Renal cortex interstitium (tissue), 11 donors: ENCODE measurements around the gene MEI1. TPM values are rescaled to one million over a fixed set of nuclear protein-coding genes. Genes with fewer than 3 reads are reported as not detected.
"Not testable (repeated sequence)": the region's sequence is repeated elsewhere in the genome, so short reads cannot be mapped to it uniquely, and the experiment has no call there.

Experiments used
- DNase-seq, 11 donors: peaks; one replicate each; pipeline ENCODE4 v3.0.0-alpha.2; 2013; ENCODE audit warnings: low read depth in 9 of 11, low spot score in 4 of 11; ENCODE audit errors: extremely low read depth in 1 of 11
- polyA plus RNA-seq, 3 donors: library from polyadenylated mRNA; unstranded; fragments of 120-200 nt; gene quantifications; one replicate each; pipeline ENCODE4 v1.2.1, GENCODE V29; 2013; ENCODE audit not compliant: insufficient read length in 3 of 3

MEI1 gene
- polyA plus RNA-seq, 3 donors, result 2.2 to 2.6 (median 2.5) TPM

DNA sequence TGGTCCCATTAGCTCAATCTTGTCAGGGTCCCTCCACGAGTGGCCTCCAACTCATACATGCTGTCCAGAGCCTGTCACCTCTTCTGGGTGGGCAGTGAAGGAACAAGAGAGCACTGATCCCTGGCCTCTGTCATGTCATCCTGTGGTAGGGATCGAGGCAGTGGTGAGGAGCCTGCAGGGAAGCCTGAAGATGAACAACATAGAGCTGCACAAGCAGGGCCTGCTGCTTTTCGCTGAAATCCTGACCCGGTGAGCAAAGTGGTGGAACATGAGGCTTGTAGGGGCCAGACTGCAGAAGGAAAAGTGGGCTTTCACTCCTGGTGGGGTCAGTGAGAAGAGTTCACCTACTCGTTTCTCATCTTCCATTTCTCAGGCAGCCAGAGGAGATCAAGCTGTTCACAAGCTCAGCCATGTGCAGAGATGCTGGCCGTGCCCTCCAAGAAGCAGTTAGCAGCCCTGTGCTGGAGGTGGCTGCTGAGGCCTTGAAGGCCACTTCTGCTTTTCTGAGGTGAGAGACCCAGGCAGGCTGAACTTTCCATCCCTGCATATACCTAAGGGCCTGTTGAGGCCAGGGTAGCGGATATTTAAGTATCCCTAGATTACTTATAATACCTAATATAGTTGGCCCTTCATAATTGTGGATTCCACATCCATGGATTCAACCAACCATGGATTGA is 32.9 kb downstream of the MEI1 start:
- DNase-seq, result no peak

DNA sequence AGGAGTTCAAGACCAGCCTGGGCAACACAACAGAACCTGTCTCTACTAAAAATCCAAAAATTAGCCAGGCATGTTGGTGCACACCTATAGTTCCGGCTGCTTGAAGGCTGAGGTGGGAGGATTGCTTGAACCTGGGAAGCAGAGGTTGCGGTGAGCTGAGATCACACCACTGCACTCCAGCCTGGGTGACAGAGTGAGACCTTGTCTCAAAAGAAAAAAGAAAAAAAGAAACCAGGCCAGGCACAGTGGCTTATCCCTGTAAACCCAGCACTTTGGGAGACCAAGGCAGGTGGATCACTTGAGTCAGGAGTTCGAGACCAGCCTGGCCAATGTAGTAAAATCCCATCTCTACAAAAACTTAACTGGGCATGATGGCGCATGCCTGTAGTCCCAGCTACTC is 33.9 kb downstream of the MEI1 start:
- not testable (repeated sequence) for DNase-seq

DNA sequence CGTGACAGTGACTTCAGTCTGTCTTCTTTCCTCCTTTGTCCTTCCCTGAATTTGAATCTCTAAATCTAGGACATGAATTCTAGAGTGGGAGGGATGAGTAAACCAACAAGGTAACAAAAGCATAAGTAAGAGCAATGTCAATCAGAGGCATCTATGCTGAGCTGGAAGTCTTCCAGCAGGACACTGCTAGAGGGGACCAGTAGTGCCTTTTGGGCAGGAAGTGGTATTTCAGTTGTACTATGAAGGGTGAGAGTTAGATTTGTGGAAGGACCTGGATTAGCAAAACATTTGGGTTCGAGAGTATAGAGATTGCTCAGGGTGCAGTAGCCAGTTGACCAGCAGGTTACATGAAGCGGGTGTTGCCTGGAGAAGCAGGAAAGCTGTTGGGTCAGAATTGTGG is 40.3 kb downstream of the MEI1 start:
- DNase-seq, result no peak

DNA sequence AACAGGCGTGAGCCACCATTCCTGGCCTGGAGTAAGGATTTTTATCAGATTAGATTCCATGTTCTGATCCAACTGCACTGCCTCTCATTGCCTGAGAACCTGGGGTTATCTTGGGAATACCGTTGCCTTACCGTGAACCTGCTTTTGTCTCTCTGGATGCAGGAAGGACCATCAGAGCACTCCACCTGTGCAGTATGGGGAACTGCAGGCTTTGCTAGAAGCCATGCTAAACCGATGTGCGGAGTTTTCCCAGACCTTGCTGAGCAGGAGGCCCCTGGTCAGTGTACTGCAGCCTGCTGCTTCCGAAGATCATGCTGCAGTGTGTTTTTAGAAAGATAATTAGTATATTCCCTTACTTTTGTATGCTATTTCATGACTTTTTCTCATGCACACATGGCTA is 43.6 kb downstream of the MEI1 start:
- DNase-seq, result no peak

DNA sequence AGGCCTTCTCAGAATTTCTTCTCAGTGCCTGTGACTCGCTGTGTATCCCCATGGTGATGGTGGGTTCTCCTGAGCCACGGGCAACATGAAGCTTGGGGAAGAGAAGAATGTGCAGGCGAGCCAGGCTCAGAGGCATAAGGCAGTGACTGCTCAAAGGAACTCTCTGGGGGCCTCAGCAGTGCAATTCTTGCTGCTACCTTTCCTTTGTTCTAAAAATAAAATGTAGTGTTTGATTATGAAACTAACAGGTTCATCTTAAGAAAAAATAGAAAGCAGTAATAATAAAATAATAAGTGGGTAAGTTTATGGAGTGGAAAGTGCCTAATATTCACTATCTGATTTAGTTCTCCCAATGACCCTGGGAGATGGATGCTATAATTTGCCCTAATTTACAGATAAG is 46.7 kb downstream of the MEI1 start:
- DNase-seq, result no peak

DNA sequence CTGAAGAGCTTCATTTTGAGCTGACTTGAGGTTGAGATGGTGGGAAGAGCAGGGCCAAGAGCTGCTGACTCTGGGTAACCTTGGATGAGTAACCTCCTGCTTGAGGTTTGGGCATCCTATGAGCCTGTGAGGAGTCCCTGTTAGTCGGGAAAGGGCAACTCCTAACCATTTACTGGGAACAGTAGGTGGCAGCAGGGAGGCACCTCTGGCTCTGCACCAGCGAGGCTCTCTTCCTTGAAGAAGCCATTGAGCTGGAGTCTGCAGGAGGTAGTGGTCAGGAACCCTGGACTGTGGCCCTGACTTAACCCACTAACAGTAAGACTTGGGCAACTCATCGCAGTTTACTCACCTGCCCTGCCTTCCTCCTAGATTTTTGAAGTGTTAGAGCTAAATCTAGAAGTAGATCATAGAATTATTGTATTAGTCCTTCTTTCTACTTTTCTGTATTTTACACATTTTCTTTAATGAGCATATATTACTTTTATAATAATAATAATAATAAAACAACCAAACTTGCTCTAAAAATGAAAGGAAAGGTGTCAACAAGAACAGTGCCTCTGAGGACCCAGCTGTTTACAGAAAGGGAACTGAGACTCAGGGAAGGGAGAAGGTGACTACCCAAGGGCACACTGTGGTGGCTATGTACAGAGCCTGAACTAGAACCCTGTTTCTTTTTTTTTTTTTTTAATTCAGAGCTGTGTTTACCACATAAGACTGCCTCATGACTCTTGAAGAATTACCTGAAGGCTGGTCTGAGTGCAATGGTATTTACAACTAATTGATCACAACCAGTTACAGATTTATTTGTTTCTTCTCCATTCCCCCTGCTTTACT is 47.5 kb downstream of the MEI1 start:
- peak; percentile 35 to 67 (median 48) for DNase-seq

DNA sequence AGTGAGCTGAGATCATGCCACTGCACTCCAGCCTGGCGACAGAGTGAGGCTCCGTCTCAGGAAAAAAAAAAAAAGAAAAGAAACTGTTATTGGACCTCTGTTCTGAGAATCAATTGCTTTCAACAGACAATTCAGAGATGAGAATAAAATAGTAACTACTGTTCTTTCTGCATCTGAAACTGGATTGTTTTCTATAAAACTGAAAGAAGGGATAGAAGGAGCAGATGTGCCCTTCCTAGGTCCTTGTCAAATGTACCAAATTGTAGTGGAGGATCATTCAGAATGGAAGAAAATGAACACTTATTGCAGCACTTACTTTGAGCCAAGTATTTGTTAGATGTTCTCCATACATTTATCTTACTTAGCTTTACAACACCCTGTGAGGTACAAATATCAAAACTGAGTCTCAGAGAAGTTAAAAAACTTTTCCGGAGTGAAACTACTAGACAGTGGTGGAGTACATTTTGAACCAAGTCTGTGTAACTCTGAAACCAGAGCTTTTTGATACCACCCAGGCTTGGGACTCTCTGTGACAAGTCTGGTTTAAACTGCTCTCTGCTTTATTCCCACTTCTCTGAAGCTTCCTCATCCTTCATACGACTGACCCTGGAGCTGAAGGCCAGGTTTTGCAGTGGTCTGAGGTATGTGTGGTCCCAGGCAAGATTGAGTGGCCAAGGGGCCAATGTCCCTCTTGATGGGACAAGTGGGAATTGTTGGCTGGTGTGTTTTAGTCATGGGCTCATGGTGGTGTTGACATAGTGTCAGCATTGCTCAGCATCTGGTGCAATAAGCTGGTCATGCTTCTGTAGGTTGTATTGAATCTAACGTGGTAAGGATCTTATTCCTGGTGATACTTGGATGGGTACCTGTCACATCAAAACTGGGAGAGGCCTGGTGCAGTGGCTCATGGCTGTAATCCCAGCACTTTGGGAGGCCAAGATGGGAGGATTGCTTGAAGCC is 53.0 kb downstream of the MEI1 start:
- DNase-seq, result no peak

DNA sequence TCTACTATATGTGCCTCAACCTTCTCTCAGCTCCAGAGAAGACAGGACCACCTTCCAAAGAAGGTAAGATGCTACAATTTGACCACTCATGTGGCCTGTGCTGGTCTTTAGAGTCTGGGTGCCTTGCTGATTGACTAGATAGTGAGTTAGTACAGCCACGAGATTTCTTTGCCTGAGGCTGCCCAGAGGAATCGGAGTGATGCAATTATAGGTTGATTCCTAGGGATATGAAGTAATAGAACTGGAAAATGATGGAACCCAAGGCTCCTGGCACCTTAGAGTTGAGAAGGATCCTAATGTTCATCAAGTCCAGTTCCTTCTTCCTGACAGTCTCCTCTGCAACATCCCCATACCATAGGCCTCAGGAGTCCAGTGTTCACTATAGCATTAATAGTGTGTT is 54.7 kb downstream of the MEI1 start:
- no peak for DNase-seq

DNA sequence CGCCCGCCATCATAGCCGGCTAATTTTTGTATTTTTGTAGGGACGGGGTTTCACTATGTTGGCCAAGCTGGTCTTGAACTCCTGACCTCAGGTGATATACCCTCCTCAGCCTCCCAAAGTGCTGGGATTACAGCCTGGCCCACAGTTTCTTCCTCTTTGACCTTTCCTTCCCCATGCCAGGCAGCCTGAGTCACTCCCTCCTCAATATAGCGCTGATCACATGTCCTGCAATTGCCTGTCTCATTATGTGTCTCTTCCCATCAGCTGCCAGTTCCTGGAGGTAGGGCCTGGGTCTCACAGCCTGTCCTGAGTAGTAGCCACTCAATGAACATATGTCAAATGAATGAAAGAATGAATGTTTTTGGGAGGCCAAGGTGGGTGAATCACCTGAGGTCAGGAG is 58.2 kb downstream of the MEI1 start:
- no peak for DNase-seq

DNA sequence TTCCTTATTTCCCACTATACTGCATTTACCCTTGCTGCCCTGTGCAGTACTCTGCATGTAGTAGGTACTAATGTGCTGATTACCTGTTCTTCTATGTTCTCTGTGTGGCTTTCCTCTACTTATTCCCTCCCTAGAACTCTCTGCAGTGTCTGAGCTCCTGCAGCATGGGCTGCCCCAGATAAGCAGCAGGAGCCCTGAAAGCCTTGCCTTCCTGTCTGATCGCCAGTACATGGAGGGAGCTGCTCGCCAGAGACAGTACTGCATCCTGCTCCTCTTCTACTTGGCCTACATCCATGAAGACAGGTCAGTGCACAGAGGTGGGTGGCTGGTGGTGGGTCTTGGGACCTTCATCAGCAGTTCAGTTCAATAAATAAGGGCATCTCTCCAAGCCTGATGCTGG is 58.9 kb downstream of the MEI1 start:
- DNase-seq, result no peak

DNA sequence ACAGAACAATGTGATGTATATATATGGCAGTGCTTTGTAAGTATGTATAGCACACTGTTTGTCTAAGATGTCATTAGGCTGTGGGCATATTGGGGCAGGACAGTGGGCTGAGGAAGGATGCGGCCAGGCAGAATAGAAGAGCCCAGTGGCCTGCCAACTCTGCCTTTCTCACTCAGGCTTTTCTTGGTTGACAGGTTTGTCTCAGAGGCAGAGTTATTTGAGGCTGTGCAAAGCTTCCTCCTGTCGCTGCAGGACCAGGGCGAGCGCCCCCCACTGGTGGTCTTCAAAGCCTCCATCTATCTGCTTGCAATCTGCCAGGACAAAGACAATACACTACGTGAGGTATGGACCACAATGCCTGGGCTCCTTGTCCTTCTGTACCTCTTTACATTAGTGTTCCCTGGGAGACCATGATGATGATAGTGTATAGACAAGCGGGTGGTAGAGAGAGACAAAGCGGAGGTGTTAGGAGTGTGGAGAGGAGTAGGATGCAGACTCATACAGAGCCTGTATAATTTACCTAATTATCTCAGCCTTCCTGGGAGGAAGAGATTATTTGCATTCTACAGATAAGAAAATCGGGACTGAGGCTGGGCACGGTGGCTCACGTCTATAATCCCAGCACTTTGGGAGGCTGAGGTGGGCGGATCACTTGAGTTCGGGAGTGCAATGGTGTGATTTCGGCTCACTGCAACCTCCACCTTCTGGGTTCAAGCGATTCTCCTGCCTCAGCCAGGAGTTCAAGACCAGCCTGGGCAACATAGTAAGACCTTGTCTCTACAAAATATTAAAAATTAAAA is 63.9 kb downstream of the MEI1 start:
- no peak for DNase-seq

DNA sequence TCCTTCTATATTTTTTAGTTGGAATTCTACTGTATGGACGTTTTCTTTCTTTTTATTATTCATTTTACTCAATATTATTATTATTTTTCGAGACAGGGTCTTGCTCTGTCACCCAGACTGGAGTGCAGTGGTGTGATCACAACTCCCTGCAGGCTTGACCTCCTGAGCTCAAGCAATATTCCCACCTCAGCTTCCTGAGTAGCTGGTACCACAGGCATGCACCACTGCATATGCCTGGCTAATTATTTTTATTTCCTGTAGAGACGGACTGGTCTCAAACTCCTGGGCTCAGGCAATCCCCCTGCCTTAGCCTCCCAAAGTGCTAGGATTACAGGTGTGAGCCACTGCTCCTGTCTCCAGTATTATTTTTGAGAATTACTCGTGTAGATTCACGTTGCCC is 67.2 kb downstream of the MEI1 start:
- no peak for DNase-seq

DNA sequence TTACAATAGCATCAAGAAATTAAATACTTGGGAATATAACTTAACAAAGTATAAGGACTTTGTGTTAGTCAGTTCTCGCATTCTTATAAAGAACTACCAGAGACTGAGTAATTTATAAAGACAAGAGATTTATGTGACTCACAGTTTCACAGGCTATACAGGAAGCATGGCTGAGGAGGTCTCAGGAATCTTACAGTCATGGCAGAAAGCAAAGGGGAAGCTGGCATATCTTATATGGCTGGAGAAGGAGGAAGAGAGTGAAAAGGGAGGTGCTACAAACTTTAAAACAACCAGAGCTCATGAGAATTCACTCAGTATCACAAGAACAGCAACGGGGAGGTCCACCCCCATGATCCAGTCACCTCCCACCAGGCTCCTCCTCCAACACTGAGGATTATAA is 69.1 kb downstream of the MEI1 start:
- peak in 1 of 11 donors; percentile 28 for DNase-seq

DNA sequence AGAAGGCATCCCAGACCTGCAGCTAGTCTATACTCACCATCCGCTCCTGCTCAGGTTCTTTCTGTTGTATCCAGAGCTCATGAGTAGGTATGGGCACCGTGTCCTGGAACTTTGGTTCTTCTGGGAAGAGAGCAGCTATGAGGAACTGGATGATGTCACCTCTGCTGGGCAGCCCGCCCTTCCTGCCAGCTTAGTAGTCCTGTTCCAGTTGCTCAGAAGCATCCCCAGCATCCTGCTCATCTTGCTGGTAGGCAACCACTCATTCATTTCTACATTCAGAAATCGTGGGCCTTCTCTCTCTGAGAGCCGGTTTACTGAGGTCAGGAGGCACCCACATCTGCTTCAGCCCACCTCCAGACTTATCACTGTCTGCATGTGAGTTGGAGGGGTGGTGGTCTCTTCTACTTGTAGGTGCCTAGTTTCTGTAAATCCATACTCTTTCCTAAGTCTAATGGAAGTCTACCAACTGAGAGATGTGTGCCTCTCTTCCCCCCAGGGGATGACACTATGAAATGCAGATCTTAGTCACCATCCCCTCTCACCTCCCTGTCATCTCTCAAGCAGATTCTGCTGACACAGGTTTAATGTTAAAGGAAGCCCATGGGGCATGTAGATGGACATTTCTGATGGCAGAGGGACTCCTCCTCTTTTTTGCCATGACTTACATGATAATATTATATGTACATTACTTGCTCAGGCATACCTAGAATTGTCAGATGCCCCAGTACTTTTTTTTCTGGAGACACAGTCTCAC is 71.6 kb downstream of the MEI1 start:
- no peak for DNase-seq

DNA sequence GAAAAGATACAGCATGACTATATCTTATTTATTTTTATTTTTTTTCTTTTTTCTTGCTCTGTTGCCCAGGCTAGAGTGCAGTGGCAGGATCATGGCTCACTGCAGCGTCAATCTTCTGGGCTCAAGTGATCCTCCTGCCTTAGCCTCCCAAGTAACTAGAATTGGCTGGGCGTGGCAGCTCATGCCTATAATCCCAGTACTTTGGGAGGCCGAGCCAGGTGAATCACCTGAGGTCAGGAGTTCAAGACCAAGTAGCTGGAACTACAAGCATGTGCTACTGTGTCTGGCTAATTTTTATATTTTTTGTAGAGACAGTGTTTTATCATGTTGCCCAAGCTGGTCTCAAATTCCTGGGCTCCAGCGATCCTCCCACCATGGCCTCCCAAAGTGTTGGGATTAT is 72.9 kb downstream of the MEI1 start:
- DNase-seq, result no peak

DNA sequence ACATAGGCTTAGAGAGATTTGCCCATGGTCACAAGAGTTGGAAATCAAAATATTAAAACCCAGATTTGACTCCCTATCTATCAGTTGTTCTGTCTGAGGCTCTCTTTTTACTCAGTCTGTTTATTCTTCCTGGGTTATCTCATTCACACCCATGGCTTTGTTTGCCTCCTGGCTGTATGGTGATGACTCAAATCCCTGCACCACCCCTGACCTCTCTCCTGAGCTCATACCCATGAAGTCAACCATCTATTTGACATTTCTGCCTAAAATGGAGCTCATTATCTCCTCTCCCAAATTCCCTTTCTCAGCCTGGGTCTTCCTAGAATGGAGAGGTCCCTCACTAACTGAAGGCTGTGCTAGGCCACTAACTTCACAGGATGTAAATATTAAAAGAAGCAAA is 73.3 kb downstream of the MEI1 start:
- DNase-seq, result no peak

DNA sequence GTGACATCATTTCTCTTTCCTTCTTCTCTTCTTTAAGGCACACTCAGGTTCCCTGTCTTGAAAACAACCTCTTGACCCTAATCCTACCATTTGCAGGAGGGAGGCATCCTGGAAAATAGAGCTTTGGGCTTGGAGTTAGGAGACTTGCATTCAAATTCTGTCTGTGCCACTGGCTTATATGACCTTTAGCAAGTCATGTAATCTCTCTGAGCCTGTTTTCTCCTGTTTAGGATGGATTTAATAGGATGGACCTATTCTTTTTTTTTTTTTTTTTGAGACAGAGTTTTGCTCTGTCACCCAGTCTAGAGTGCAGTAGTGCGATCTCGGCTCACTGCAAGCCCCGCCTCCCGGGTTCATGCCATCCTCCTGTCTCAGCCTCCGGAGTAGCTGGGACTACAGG is 76.0 kb downstream of the MEI1 start:
- no peak for DNase-seq

DNA sequence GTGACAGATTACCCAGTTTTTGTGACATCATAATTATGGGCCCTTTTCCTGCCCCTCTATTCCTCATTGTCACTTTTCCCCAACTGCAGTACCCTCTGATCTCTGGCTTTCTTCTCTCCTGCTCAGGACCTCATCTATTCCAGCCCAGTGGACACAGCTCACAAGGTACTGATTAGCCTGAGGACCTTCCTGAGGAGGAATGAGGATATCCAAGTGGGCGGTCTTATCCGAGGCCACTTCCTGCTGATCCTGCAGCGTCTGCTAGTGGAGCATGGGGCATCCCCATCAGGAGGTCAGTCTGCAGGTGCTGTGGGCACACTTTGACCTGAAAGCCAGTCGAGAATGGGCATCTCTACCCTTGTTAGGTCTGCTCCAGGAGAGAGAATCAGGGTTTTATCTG is 76.7 kb downstream of the MEI1 start:
- DNase-seq, result peak in 1 of 11 donors; percentile 11
